UCSD-AML1 (cell line): ENCODE data around the gene ZNF784.
"Not testable (repeated sequence)": the region's sequence is repeated elsewhere in the genome, so short reads cannot be mapped to it uniquely, and the experiment has no call there.

Experiments
- DNase-seq: peaks from one replicate; lab custom pipeline; 2025; ENCODE audit not compliant: unreplicated experiment; lab: John Stamatoyannopoulos, UW

ZNF784 gene

GRCh38 chr19:55585658-55586339 lies 38.6 kb downstream of the ZNF784 start:
- peak; percentile 78 for DNase-seq

GRCh38 chr19:55584871-55585270 lies 39.5 kb downstream of the ZNF784 start:
- DNase-seq = no peak

GRCh38 chr19:55583897-55584296 lies 40.5 kb downstream of the ZNF784 start:
- DNase-seq = not testable (repeated sequence)

GRCh38 chr19:55582284-55582683 lies 42.1 kb downstream of the ZNF784 start:
- DNase-seq = not testable (repeated sequence)

DNA sequence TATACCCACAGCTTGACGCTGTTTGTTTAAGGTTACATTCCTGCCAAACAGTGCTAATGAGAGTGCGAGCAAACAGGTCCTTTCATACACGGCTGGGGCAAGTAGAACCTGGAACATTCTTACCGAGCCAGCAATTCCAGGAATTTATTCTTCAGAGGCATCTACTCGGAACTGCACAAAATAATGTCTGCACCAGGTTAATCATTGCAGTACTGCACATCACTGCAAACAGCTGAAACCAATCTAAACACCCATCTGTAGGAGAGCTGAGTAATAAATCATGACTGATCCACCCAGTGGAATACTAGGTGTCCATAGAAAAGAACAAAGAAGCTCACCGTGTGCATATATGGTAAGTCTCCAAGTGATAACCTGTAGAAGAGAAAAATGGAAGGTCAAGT lies 42.5 kb downstream of the ZNF784 start:
- DNase-seq = no peak

DNA sequence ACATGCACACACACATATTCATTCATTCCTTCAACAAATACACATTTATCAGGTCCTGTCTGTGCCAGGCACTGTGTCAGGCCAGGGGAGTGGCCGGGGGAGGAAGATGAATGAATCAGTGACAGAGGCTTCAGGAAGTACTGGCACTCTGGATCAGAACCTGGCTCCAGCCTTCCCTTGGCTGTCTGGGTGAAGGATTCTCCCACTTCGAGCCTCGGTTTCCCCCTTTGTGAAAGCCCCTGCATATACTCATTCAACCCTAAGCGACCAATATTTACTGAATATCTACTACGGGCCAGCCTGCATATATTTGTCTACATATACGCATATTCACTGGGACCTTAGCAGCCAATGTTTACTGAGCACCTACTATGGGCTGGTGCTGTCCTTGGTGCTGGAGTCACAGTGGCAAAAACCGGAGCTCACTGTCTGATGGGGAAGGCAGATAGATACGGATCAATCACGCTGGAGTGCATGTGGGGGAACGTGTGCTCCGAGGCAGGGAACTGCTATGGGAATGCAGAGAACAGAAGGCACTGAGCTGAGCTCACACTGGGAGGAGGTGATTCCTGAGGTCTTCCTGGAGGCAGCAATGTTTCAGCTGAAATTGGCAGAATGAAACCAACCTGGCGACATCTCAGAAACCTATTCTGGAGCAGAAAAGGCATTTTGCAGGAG lies 43.1 kb downstream of the ZNF784 start:
- no peak for DNase-seq

- peak; percentile 89 for DNase-seq
Observed at GRCh38 chr19:55580628-55581144, 43.7 kb downstream of the ZNF784 start, which contains the start of gene ZNF579. Gene ZNF579 (minus strand): TSS chr19:55580848. CDS start chr19:55579639, 1,209 bp downstream.

- no peak for DNase-seq
Observed at GRCh38 chr19:55579766-55580621, 44.4 kb downstream of the ZNF784 start.

GRCh38 chr19:55578761-55579747 lies 45.3 kb downstream of the ZNF784 start:
- no peak for DNase-seq

DNA sequence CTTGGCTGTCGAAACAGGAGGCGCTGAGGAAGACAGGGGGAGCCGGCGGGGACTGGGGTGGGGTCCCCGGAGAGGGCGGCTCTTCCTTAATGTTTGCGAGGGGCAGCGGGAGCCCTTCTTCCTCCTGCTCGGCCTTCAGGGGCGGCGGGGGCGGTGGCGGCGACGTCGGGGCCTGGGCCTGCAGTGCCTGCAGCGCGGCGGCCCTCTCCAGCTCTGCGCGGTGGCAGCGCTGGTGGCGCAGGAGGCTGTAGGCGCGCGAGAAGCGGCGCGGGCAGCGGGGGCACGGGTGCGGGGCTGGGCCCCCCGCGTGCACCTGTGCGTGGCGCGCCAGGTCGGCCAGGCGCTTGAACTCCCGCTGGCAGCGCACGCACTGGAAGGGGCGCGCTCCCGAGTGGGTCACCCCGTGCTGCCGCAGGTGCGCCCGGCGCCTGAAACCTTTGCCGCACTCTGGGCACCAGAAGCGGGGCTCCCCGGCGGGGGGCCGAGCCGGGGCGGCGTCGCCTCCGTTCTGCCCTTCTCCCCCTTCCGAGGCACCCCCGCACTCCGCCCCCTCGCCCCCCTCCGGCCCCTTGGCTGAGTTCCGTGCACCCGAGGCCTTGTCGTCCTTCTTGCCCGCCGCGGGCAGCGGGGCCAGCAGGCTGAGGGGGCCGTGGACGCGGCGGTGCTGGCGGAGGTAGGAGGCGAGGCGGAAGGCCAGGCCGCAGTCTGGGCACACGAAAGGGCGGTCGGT lies 46.2 kb downstream of the ZNF784 start:
- no peak for DNase-seq

DNA sequence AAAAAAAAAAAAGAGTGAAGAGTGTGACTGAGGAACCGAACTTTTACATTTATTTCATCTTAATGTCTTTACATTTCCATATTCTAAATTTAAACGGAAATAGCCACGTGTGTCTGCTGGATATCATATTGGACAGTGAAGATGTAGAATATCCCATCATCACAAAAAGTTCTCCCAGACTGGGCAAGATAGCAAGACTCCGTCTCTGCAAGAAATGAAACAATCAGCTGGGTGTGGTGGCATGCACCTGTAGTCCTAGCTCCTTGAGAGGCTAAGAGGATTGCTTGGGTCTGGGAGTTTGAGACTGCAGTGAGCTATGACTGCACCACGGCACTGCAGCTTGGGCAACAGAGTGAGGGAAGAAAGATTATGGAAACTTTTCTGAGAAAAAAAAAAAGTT lies 47.6 kb downstream of the ZNF784 start:
- DNase-seq = no peak

- DNase-seq = not testable (repeated sequence)
Observed at GRCh38 chr19:55573929-55574328, 50.4 kb downstream of the ZNF784 start.
